Body of pancreas (tissue), 4 donors: ENCODE results near the gene AP4E1.

ENCODE experiments used
- CTCF ChIP-seq, 7 experiments: fragments of 450-650 bp in 4 of 7; fragments of 200-600 bp in 3 of 7; sonication (generic) in 3 of 7; IDR thresholded peaks; one replicate each; pipeline ENCODE4 v1.5.1; 2016 to 2019; ENCODE audit warnings: antibody characterized with exemption in 7 of 7
- POLR2A ChIP-seq, 3 donors: fragments of 450-650 bp; IDR thresholded peaks; one replicate each; pipeline ENCODE4 v1.6.1; 2016; ENCODE audit warnings: antibody characterized with exemption in 3 of 3, mild to moderate bottlenecking in 2 of 3

- TF ChIP-seq CTCF (IDR thresholded peaks at IDR 0.05), result no peak
- TF ChIP-seq POLR2A (IDR thresholded peaks at IDR 0.05), result no peak
Observed at GRCh38 chr15:50880651-50881114, 27.8 kb upstream of the AP4E1 start.
